OCI-LY1 (cell line): ENCODE data around the gene TOR1AIP1.

Experiments
- EZH2 ChIP-seq: fragments of 200-600 bp; sonication (generic), shearing (Covaris generic); IDR thresholded peaks from 2 replicates; pipeline ENCODE4 v1.8.0; 2017; ENCODE audit warnings: borderline replicate concordance, mixed run types, mild to moderate bottlenecking, antibody characterized with exemption, low read length, moderate library complexity, mixed read lengths
- TF ChIP-seq, protein P1 (sequence below): fragments of 200-600 bp; sonication (generic), shearing (Covaris generic); IDR thresholded peaks from 2 replicates; pipeline ENCODE4 v1.5.1; 2017; ENCODE audit warnings: mild to moderate bottlenecking, antibody characterized with exemption, low read length, moderate library complexity, mixed read lengths

DNA sequence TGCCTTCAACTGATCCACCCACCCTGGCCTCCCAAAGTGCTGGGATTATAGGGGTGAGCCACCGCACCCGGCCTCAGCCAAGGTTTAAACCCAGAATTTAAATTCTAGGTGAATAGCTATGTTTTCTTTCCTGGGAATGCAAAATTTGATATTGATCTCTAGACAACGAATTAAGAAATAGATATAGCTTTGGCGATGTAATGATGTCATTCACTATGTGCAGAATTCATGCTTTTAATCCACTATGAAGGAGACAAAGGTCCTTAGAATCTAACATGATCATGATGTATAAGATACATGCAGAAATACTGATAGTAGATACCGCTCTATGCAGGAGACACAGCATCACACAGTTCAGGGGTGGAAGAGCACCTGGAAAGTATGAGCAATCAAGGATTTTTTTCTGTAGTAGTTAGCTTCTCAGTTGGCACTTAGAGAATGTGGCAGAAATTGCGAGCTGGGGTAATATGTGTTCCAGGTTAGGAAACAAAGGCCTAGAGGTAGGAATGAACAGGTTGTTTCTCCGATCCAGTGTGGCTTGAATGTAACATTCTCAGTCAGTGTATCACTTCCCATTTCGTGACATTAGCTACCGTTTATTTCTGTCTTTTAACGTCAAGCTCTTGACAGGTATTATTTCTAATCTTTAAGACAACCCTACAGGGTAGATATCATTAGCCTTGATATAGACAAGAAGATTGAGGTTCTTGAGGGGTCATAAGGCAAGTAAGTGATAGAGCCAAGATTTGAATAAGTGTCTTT is 69.5 kb downstream of the TOR1AIP1 start:
- TF ChIP-seq, protein P1, sequence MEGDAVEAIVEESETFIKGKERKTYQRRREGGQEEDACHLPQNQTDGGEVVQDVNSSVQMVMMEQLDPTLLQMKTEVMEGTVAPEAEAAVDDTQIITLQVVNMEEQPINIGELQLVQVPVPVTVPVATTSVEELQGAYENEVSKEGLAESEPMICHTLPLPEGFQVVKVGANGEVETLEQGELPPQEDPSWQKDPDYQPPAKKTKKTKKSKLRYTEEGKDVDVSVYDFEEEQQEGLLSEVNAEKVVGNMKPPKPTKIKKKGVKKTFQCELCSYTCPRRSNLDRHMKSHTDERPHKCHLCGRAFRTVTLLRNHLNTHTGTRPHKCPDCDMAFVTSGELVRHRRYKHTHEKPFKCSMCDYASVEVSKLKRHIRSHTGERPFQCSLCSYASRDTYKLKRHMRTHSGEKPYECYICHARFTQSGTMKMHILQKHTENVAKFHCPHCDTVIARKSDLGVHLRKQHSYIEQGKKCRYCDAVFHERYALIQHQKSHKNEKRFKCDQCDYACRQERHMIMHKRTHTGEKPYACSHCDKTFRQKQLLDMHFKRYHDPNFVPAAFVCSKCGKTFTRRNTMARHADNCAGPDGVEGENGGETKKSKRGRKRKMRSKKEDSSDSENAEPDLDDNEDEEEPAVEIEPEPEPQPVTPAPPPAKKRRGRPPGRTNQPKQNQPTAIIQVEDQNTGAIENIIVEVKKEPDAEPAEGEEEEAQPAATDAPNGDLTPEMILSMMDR: no peak
- TF ChIP-seq EZH2: no peak
